Progenitor cell of endocrine pancreas (in vitro differentiated cells): ENCODE measurements around the gene RAP1GAP. TPM values are rescaled to one million over a fixed set of nuclear protein-coding genes. Genes with fewer than 3 reads are reported as not detected.

Source experiments
- DNase-seq: peaks from one replicate; pipeline ENCODE4 v3.0.0; 2021; ENCODE audit warnings: low spot score; ENCODE audit not compliant: unreplicated experiment
- H3K27ac Mint-ChIP-seq: 2 replicates; pipeline ENCODE4 v1.8.0; 2021; ENCODE audit warnings: mild to moderate bottlenecking, moderate library complexity, mixed read lengths
- H3K27me3 Mint-ChIP-seq: 2 replicates; pipeline ENCODE4 v1.8.0; 2021; ENCODE audit warnings: mixed read lengths
- H3K36me3 Mint-ChIP-seq: 2 replicates; pipeline ENCODE4 v1.8.0; 2022; ENCODE audit warnings: mixed read lengths; ENCODE audit not compliant: insufficient read depth
- H3K4me1 Mint-ChIP-seq: 2 replicates; pipeline ENCODE4 v1.8.0; 2021; ENCODE audit warnings: low read depth, mixed read lengths
- H3K4me3 Mint-ChIP-seq: 2 replicates; pipeline ENCODE4 v1.8.0; 2021; ENCODE audit warnings: low read depth, mild to moderate bottlenecking, moderate library complexity, mixed read lengths
- H3K9me3 Mint-ChIP-seq: 2 replicates; pipeline ENCODE4 v1.8.0; 2021; ENCODE audit warnings: low read depth, mixed read lengths
- total RNA-seq: library from RNA; stranded (reverse); gene quantifications from 2 replicates; pipeline ENCODE4 v1.2.1, GENCODE V29; 2021
- TF ChIP-seq, protein P1 (sequence below): fragments of 200-600 bp; sonication (generic); IDR thresholded peaks from one replicate; pipeline ENCODE4 v1.5.0; 2021; ENCODE audit warnings: antibody characterized with exemption, mild to moderate bottlenecking; ENCODE audit not compliant: unreplicated experiment

The RAP1GAP gene
- total RNA-seq, 1 donor from 2014 or later = 15.3 TPM

DNA sequence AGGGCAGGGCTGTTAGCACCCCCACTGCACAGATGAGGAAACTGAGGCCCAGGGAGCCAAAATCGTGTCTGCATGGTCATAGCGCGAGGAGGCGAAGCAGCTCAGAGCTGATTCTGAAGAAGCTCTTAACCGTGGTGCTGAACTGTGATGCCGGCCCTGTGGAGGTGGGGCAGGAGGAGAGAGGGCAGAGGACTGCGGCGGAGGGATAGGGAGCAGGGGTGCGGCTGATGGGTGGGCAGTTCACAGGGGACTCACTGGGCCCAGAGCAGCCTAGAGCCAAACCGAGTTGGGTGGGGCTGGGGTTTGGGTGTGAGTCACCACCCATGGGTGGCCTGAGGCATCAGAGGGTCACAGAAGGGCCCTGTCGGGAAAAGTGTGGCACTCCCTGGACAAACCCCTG is 74.7 kb downstream of the RAP1GAP start:
- Mint-ChIP-seq H3K36me3 (no peaks in the 10 kb centered on the region), H3K4me3 (no peak overlapping the region), H3K27ac (no peak overlapping the region), H3K9me3 (no peaks in the 10 kb centered on the region), H3K27me3 (peaks cover 8% of the 10 kb centered on the region), H3K4me1 (no peaks in the 10 kb centered on the region)
- DNase-seq = no peak
- TF ChIP-seq, protein P1, sequence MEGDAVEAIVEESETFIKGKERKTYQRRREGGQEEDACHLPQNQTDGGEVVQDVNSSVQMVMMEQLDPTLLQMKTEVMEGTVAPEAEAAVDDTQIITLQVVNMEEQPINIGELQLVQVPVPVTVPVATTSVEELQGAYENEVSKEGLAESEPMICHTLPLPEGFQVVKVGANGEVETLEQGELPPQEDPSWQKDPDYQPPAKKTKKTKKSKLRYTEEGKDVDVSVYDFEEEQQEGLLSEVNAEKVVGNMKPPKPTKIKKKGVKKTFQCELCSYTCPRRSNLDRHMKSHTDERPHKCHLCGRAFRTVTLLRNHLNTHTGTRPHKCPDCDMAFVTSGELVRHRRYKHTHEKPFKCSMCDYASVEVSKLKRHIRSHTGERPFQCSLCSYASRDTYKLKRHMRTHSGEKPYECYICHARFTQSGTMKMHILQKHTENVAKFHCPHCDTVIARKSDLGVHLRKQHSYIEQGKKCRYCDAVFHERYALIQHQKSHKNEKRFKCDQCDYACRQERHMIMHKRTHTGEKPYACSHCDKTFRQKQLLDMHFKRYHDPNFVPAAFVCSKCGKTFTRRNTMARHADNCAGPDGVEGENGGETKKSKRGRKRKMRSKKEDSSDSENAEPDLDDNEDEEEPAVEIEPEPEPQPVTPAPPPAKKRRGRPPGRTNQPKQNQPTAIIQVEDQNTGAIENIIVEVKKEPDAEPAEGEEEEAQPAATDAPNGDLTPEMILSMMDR = no peak

DNA sequence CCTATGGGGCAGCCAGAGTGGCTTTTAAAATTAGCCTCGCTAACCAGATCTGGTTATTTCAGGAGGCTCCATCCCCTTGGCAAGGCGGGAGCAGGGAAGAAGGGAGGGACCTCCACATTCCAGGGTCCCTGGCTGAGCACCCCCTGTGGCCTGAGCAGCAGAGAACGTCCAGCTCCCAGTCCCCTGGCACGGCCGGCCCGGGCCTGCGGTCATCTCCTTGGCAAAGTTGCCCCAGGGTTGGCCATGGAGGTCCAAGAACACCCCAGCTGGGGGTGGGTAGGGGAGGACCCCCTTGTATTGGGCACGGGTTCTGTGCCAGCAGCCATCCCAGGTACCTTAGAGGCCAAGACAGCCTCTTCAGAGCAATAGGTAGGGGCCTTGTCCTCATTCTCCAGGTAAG is 75.9 kb downstream of the RAP1GAP start:
- no peak overlapping the region for H3K4me3 Mint-ChIP-seq
- TF ChIP-seq, protein P1 = no peak
- H3K9me3 Mint-ChIP-seq = no peaks in the 10 kb centered on the region
- no peak overlapping the region for H3K27ac Mint-ChIP-seq
- H3K4me1 Mint-ChIP-seq = no peaks in the 10 kb centered on the region
- DNase-seq = no peak
- H3K36me3 Mint-ChIP-seq = no peaks in the 10 kb centered on the region
- H3K27me3 Mint-ChIP-seq = peaks cover 15% of the 10 kb centered on the region

DNA sequence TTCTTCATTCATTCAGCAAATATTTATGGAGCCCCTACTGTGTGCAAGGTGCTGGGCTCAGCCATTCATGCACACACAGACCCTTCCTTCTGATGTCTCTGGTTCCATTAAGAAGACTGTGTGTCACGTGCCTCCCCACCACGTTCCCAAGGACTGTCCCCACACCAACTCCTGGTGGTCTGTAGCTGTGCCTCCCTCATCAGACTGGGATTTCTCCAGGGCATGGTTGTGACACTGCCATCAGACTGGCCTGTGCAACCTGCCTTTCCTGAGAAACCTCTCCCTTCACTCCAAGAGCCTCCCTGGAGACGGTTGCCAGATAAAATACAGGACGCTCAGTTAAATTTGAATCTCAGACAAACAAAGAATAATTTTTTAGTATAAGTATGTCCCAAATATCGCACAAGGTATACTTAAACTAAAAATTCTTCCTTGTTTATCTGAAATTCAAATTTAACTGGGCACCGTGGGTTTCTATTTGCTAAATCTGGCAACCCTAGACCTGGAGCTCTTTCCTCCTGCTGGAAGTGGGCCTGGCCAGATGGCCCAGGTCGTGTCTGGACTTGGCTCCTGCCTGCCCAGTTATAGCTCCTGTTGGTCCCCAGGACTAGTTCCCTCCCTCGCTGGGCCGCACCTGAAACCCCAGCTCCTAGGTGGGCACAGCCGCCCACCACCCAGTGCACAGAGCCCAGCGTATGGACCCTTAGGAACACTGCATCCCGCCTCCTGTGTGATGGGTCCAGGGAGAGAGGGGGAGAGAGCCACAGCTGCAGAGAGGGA is 76.9 kb downstream of the RAP1GAP start:
- Mint-ChIP-seq H3K4me1 (no peaks in the 10 kb centered on the region), H3K27ac (no peak overlapping the region), H3K36me3 (no peaks in the 10 kb centered on the region), H3K4me3 (no peak overlapping the region), H3K9me3 (no peaks in the 10 kb centered on the region), H3K27me3 (peaks cover 20% of the 10 kb centered on the region)
- no peak for DNase-seq
- TF ChIP-seq, protein P1 = no peak

DNA sequence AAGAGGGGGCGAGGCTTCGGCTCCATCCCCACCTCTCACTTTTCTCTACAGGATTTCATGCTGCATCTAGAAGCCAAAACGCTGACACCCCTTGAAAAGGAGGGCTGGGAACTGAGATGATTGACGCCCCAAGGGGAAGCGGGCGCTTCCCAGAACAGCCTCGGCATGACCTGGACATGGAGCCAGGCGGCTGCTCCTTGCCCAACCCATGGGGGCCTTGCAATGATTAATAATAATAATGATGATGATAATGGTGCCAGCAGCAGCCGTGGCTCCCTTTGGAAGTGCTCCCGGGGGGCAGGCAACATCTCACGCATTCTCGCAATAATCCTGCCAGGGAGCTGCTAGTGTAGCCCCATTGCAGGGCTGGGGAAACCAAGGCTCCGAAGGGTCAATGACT is 78.2 kb downstream of the RAP1GAP start:
- no peaks in the 10 kb centered on the region for H3K9me3 Mint-ChIP-seq
- H3K36me3 Mint-ChIP-seq = no peaks in the 10 kb centered on the region
- TF ChIP-seq, protein P1 = no peak
- no peak overlapping the region for H3K27ac Mint-ChIP-seq
- peaks cover 27% of the 10 kb centered on the region for H3K27me3 Mint-ChIP-seq
- H3K4me1 Mint-ChIP-seq = no peaks in the 10 kb centered on the region
- no peak for DNase-seq
- no peak overlapping the region for H3K4me3 Mint-ChIP-seq

DNA sequence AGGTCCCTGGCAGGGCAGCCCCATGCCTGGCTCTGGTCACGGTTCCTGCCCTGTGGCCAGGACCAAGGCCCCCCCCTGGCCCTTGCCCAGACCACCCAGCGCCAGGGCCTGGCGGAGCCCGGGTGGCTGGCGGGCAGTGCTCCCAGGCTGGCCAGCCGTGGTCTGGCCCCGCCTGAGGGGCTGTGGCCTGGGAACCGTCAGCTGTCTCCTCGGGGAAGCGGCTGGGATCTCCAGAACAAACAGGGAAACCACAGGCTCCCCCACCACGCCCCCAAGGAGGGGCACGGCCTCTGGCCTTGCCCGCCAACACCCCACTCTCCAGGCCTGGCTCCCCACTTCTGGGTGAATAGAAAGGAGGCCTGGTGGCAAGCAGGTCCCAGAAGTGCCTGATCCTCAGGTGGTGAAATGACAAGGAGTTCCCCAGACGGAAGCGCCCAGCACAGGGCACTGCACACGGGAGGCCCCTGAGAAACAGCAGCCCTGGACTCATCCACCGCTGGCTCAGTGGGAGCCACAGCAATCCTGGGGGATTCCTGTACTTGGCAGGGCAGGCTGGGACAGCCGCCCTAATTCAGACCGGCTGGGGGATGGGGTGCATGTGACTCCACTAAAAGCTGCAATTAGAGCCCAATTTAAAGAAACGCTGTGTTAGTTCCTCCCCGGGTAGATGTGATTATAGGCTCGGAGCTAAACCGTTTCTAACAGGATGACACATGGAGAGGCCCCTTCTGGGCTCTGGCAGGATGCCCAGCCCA is 78.9 kb downstream of the RAP1GAP start:
- Mint-ChIP-seq H3K4me3 (no peak overlapping the region), H3K9me3 (no peaks in the 10 kb centered on the region), H3K27me3 (peaks cover 27% of the 10 kb centered on the region), H3K4me1 (no peaks in the 10 kb centered on the region), H3K36me3 (no peaks in the 10 kb centered on the region), H3K27ac (no peak overlapping the region)
- no peak for DNase-seq
- TF ChIP-seq, protein P1 = no peak
